Activated CD8-positive, alpha-beta memory T cell treated with anti-CD3 and anti-CD28 coated beads for 48 hours (primary cell): ENCODE measurements around the gene HDAC6.

Experiments used
- DNase-seq, 3 experiments: peaks; one replicate each; pipeline ENCODE4 v3.0.0-alpha.2; 2020; ENCODE audit warnings: low read depth in 2 of 3, low spot score in 2 of 3

Gene HDAC6

GRCh38 chrX:48801280-48802088 is at the start of gene HDAC6:
HDAC6 (plus strand) TSS chrX:48802067; CDS start chrX:48802693, 626 bp downstream.
- DNase-seq = peak; percentile 58 to 89 (median 68)

- no peak for DNase-seq
Measured at GRCh38 chrX:48752498-48752897, 49.4 kb upstream of the HDAC6 start.

- DNase-seq = no peak
Measured at GRCh38 chrX:48753708-48754228, 48.1 kb upstream of the HDAC6 start.

GRCh38 chrX:48754238-48754637 is 47.6 kb upstream of the HDAC6 start:
- no peak for DNase-seq

GRCh38 chrX:48761674-48762471 is 40.0 kb upstream of the HDAC6 start, which contains the start of gene GLOD5:
GLOD5 (plus strand) TSS chrX:48761747; CDS start chrX:48761791, 44 bp downstream.
- DNase-seq = no peak

- DNase-seq = no peak
Measured at GRCh38 chrX:48769230-48769629, 32.6 kb upstream of the HDAC6 start.

- DNase-seq = no peak
Measured at GRCh38 chrX:48770296-48770695, 31.6 kb upstream of the HDAC6 start.

- no peak for DNase-seq
Measured at GRCh38 chrX:48772602-48773001, 29.3 kb upstream of the HDAC6 start.

GRCh38 chrX:48776818-48777439 is 24.9 kb upstream of the HDAC6 start:
- no peak for DNase-seq

GRCh38 chrX:48779399-48779798 is 22.5 kb upstream of the HDAC6 start:
- no peak for DNase-seq

- no peak for DNase-seq
Measured at GRCh38 chrX:48781705-48782104, 20.2 kb upstream of the HDAC6 start.

GRCh38 chrX:48782216-48782615 is 19.7 kb upstream of the HDAC6 start:
- no peak for DNase-seq

- no peak for DNase-seq
Measured at GRCh38 chrX:48782795-48783194, 19.1 kb upstream of the HDAC6 start.

- DNase-seq = no peak
Measured at GRCh38 chrX:48784726-48785125, 17.1 kb upstream of the HDAC6 start.

- DNase-seq = no peak
Measured at GRCh38 chrX:48785186-48785539, 16.7 kb upstream of the HDAC6 start.

- no peak for DNase-seq
Measured at GRCh38 chrX:48785540-48786214, 16.2 kb upstream of the HDAC6 start.

- no peak for DNase-seq
Measured at GRCh38 chrX:48786341-48786800, 15.5 kb upstream of the HDAC6 start, which contains the start of gene GATA1. GATA1 (plus strand) TSS chrX:48786590; CDS start chrX:48791110, 4,520 bp downstream.

- no peak for DNase-seq
Measured at GRCh38 chrX:48786825-48787504, 14.9 kb upstream of the HDAC6 start.

- no peak for DNase-seq
Measured at GRCh38 chrX:48787505-48788443, 14.1 kb upstream of the HDAC6 start.
